Trophoblast cell (in vitro differentiated cells and primary cell): ENCODE measurements around the gene NCAM1.

Experiments used
- DNase-seq, 2 donors: peaks; one replicate each; pipeline ENCODE4 v3.0.0-alpha.2; 2016
- H2AFZ ChIP-seq: 2 replicates; pipeline ENCODE4 v1.6.1; 2013; ENCODE audit warnings: low read length, moderate library complexity, mild to moderate bottlenecking; ENCODE audit not compliant: insufficient read depth, poor library complexity
- H2AK5ac ChIP-seq: 2 replicates; pipeline ENCODE4 v1.6.1; 2013; ENCODE audit warnings: mild to moderate bottlenecking, low read length
- H2BK120ac ChIP-seq: 2 replicates; pipeline ENCODE4 v1.6.1; 2013; ENCODE audit warnings: low read length, mild to moderate bottlenecking, moderate library complexity; ENCODE audit not compliant: insufficient read depth, poor library complexity
- H2BK12ac ChIP-seq: 2 replicates; pipeline ENCODE4 v1.6.1; 2013; ENCODE audit warnings: mild to moderate bottlenecking, low read length, moderate library complexity
- H2BK5ac ChIP-seq: 2 replicates; pipeline ENCODE4 v1.6.1; 2013; ENCODE audit warnings: low read length, low read depth, moderate library complexity, mild to moderate bottlenecking; ENCODE audit not compliant: poor library complexity
- H3K14ac ChIP-seq: 2 replicates; pipeline ENCODE4 v1.6.1; 2013; ENCODE audit warnings: mild to moderate bottlenecking, low read length
- H3K18ac ChIP-seq: 2 replicates; pipeline ENCODE4 v1.6.1; 2013; ENCODE audit warnings: mild to moderate bottlenecking, low read length
- H3K23ac ChIP-seq: 2 replicates; pipeline ENCODE4 v1.6.1; 2013; ENCODE audit warnings: low read length
- H3K27ac ChIP-seq: 2 replicates; pipeline ENCODE4 v1.5.1; 2013; ENCODE audit warnings: low read depth, mild to moderate bottlenecking, inconsistent platforms, low read length, moderate library complexity
- H3K27me3 ChIP-seq: 2 replicates; pipeline ENCODE4 v1.6.1; 2013; ENCODE audit warnings: inconsistent platforms, mild to moderate bottlenecking, low read length, moderate library complexity; ENCODE audit not compliant: insufficient read depth
- H3K36me3 ChIP-seq, 2 experiments: 1 replicate in 1 of 2; 2 replicates in 1 of 2; pipeline ENCODE4 v1.6.1; 2013; ENCODE audit warnings: low read length in 2 of 2, mild to moderate bottlenecking in 2 of 2, moderate library complexity in 1 of 2; ENCODE audit not compliant: insufficient read depth in 2 of 2, control insufficient read depth in 1 of 2
- H3K4ac ChIP-seq: 2 replicates; pipeline ENCODE4 v1.6.1; 2013; ENCODE audit warnings: low read depth, mild to moderate bottlenecking, low read length, moderate library complexity
- H3K4me1 ChIP-seq, 2 experiments: 1 replicate in 1 of 2; 2 replicates in 1 of 2; pipeline ENCODE4 v1.6.1; 2013; ENCODE audit warnings: low read length in 2 of 2, mild to moderate bottlenecking in 2 of 2, moderate library complexity in 1 of 2; ENCODE audit not compliant: insufficient read depth in 2 of 2, control insufficient read depth in 1 of 2
- H3K4me2 ChIP-seq: 2 replicates; pipeline ENCODE4 v1.6.1; 2013; ENCODE audit warnings: inconsistent platforms, mild to moderate bottlenecking, low read length, moderate library complexity
- H3K4me3 ChIP-seq: 2 replicates; pipeline ENCODE4 v1.5.1; 2013; ENCODE audit warnings: mild to moderate bottlenecking, low read depth, low read length, inconsistent platforms
- H3K79me1 ChIP-seq: one replicate; pipeline ENCODE4 v1.6.1; 2013; ENCODE audit warnings: low read length
- H3K79me2 ChIP-seq: 2 replicates; pipeline ENCODE4 v1.6.1; 2013; ENCODE audit warnings: low read length, mild to moderate bottlenecking; ENCODE audit not compliant: control insufficient read depth, insufficient read depth, poor library complexity
- H3K9ac ChIP-seq: 2 replicates; pipeline ENCODE4 v1.6.1; 2013; ENCODE audit warnings: mild to moderate bottlenecking, low read length
- H3K9me3 ChIP-seq: 2 replicates; pipeline ENCODE4 v1.6.1; 2013; ENCODE audit warnings: low read depth, mild to moderate bottlenecking, control low read depth, inconsistent platforms, low read length; ENCODE audit not compliant: insufficient read depth
- H4K12ac ChIP-seq: 2 replicates; pipeline ENCODE4 v1.6.1; 2013; ENCODE audit warnings: low read depth, mild to moderate bottlenecking, low read length, moderate library complexity
- H4K8ac ChIP-seq: 2 replicates; pipeline ENCODE4 v1.6.1; 2013; ENCODE audit warnings: low read depth, mild to moderate bottlenecking, low read length, moderate library complexity
- H4K91ac ChIP-seq: one replicate; pipeline ENCODE4 v1.6.1; 2013; ENCODE audit warnings: low read depth, mild to moderate bottlenecking, low read length, moderate library complexity
- WGBS: extraction: QIAGEN DNeasy Blood & Tissue Kit; methylation state at CpG from one replicate; pipeline ENCODE4 v1.1.7; 2013; ENCODE audit warnings: missing lambda C conversion rate; ENCODE audit not compliant: insufficient read length, insufficient coverage; ENCODE audit errors: extremely low coverage; 5-methylcytosine and 5-hydroxymethylcytosine counted together

NCAM1 gene

GRCh38 chr11:113238721-113239120, 277.5 kb downstream of the NCAM1 start:
- Histone ChIP-seq H3K4me2 (no peak overlapping the region), H3K4ac (no peak overlapping the region), H3K79me1 (no peaks in the 10 kb centered on the region), H3K4me3 (no peak overlapping the region), H2AK5ac (no peak overlapping the region), H4K8ac (no peak overlapping the region), H3K27me3 (no peaks in the 10 kb centered on the region), H2AFZ (no peak overlapping the region), H3K9me3 (no peaks in the 10 kb centered on the region), H3K79me2 (no peaks in the 10 kb centered on the region), H2BK5ac (no peak overlapping the region), H4K12ac (no peak overlapping the region), H3K23ac (no peak overlapping the region), H2BK120ac (no peak overlapping the region), H3K36me3 (no peaks in the 10 kb centered on the region), H3K27ac (no peak overlapping the region), H3K14ac (no peak overlapping the region), H2BK12ac (no peak overlapping the region), H3K18ac (no peak overlapping the region), H4K91ac (no peak overlapping the region), H3K4me1 (no peaks in the 10 kb centered on the region), H3K9ac (no peak overlapping the region)
- DNase-seq, result no peak
- WGBS, result no CpG with 5 or more reads among the region's 5 CpGs

- H3K36me3 ChIP-seq, result no peaks in the 10 kb centered on the region
- no peaks in the 10 kb centered on the region for H3K4me1 ChIP-seq
- H2BK12ac ChIP-seq, result no peak overlapping the region
- H3K9ac ChIP-seq, result no peak overlapping the region
- no peak overlapping the region for H3K27ac ChIP-seq
- H3K27me3 ChIP-seq, result no peaks in the 10 kb centered on the region
- no peak overlapping the region for H4K8ac ChIP-seq
- no peaks in the 10 kb centered on the region for H3K79me2 ChIP-seq
- H2BK120ac ChIP-seq, result no peak overlapping the region
- no peaks in the 10 kb centered on the region for H3K9me3 ChIP-seq
- no peak overlapping the region for H3K23ac ChIP-seq
- H3K79me1 ChIP-seq, result no peaks in the 10 kb centered on the region
- no peak overlapping the region for H3K4ac ChIP-seq
- no peak overlapping the region for H4K12ac ChIP-seq
- no peak overlapping the region for H2AK5ac ChIP-seq
- no peak overlapping the region for H2AFZ ChIP-seq
- no CpG with 5 or more reads among the region's 5 CpGs for WGBS
- H3K14ac ChIP-seq, result no peak overlapping the region
- no peak overlapping the region for H3K4me3 ChIP-seq
- H3K4me2 ChIP-seq, result no peak overlapping the region
- no peak overlapping the region for H4K91ac ChIP-seq
- H3K18ac ChIP-seq, result no peak overlapping the region
- no peak for DNase-seq
- no peak overlapping the region for H2BK5ac ChIP-seq
Observed at GRCh38 chr11:113240389-113240788, 279.2 kb downstream of the NCAM1 start.

- Histone ChIP-seq H3K14ac (no peak overlapping the region), H3K79me1 (no peaks in the 10 kb centered on the region), H3K27ac (no peak overlapping the region), H3K27me3 (no peaks in the 10 kb centered on the region), H3K4me2 (no peak overlapping the region), H2BK120ac (no peak overlapping the region), H3K23ac (no peak overlapping the region), H4K91ac (no peak overlapping the region), H3K79me2 (no peaks in the 10 kb centered on the region), H3K4ac (no peak overlapping the region), H2AK5ac (no peak overlapping the region), H4K12ac (no peak overlapping the region), H3K18ac (no peak overlapping the region), H3K9ac (no peak overlapping the region), H3K9me3 (no peaks in the 10 kb centered on the region), H2BK12ac (no peak overlapping the region), H4K8ac (no peak overlapping the region), H2AFZ (no peak overlapping the region), H3K36me3 (no peaks in the 10 kb centered on the region), H2BK5ac (no peak overlapping the region), H3K4me3 (no peak overlapping the region), H3K4me1 (no peaks in the 10 kb centered on the region)
- WGBS, result no CpG with 5 or more reads among the region's 12 CpGs
- DNase-seq, result no peak
Observed at GRCh38 chr11:113240790-113241635, 279.8 kb downstream of the NCAM1 start.

- Histone ChIP-seq H3K79me1 (no peaks in the 10 kb centered on the region), H4K91ac (no peak overlapping the region), H3K18ac (no peak overlapping the region), H2AFZ (no peak overlapping the region), H2AK5ac (no peak overlapping the region), H3K27me3 (no peaks in the 10 kb centered on the region), H2BK120ac (no peak overlapping the region), H3K27ac (no peak overlapping the region), H2BK12ac (no peak overlapping the region), H3K9ac (no peak overlapping the region), H3K79me2 (no peaks in the 10 kb centered on the region), H3K23ac (no peak overlapping the region), H2BK5ac (no peak overlapping the region), H4K12ac (no peak overlapping the region), H3K9me3 (no peaks in the 10 kb centered on the region), H3K4ac (no peak overlapping the region), H3K4me3 (no peak overlapping the region), H3K36me3 (no peaks in the 10 kb centered on the region), H3K4me2 (no peak overlapping the region), H4K8ac (no peak overlapping the region), H3K14ac (no peak overlapping the region), H3K4me1 (no peaks in the 10 kb centered on the region)
- no peak for DNase-seq
- no CpG with 5 or more reads among the region's 4 CpGs for WGBS
Observed at GRCh38 chr11:113241636-113242054, 280.4 kb downstream of the NCAM1 start.
